Peyer's patch (tissue), 4 donors: ENCODE measurements around the gene HELZ.

Experiments
- CTCF ChIP-seq, 6 experiments: fragments of 450-650 bp in 4 of 6; fragments of 200-600 bp in 2 of 6; sonication (generic) in 1 of 6; IDR thresholded peaks; one replicate each; pipeline ENCODE4 v1.5.1; 2017 to 2019; ENCODE audit warnings: antibody characterized with exemption in 6 of 6, mild to moderate bottlenecking in 3 of 6, moderate library complexity in 1 of 6
- POLR2A ChIP-seq, 2 donors: fragments of 450-650 bp; IDR thresholded peaks; one replicate each; pipeline ENCODE4 v1.5.1; 2017; ENCODE audit warnings: antibody characterized with exemption in 2 of 2, mild to moderate bottlenecking in 2 of 2, moderate library complexity in 2 of 2

- TF ChIP-seq CTCF (IDR thresholded peaks at IDR 0.05), result no peak
- no peak for TF ChIP-seq POLR2A (IDR thresholded peaks at IDR 0.05)
These were observed 28.2 kb downstream of the HELZ start for GRCh38 chr17:67216578-67217320.
